GM03348 (cell line): ENCODE measurements around the gene TAAR1.
"Not testable (repeated sequence)": the region's sequence is repeated elsewhere in the genome, so short reads cannot be mapped to it uniquely, and the experiment has no call there.

Experiments
- DNase-seq: peaks from one replicate; pipeline ENCODE4 v3.0.0; 2012; ENCODE audit warnings: low spot score

TAAR1 gene

GRCh38 chr6:132661906-132662305 is 2.9 kb upstream of the TAAR1 start:
- DNase-seq, result no peak

- DNase-seq, result no peak
Observed at GRCh38 chr6:132651062-132651461, 7.9 kb downstream of the TAAR1 start.

- DNase-seq, result no peak
Observed at GRCh38 chr6:132650429-132650828, 8.6 kb downstream of the TAAR1 start.

GRCh38 chr6:132648828-132649227 is 10.2 kb downstream of the TAAR1 start:
- no peak for DNase-seq

- DNase-seq, result no peak
Observed at GRCh38 chr6:132648356-132648755, 10.6 kb downstream of the TAAR1 start.

GRCh38 chr6:132643547-132643946 is 15.4 kb downstream of the TAAR1 start:
- no peak for DNase-seq

- not testable (repeated sequence) for DNase-seq
Observed at GRCh38 chr6:132637135-132637534, 21.8 kb downstream of the TAAR1 start.

GRCh38 chr6:132635906-132636305 is 23.1 kb downstream of the TAAR1 start:
- not testable (repeated sequence) for DNase-seq

- DNase-seq, result not testable (repeated sequence)
Observed at GRCh38 chr6:132635288-132635687, 23.7 kb downstream of the TAAR1 start.

GRCh38 chr6:132634796-132635195 is 24.2 kb downstream of the TAAR1 start:
- DNase-seq, result no peak

- no peak for DNase-seq
Observed at GRCh38 chr6:132633362-132633761, 25.6 kb downstream of the TAAR1 start.

- DNase-seq, result no peak
Observed at GRCh38 chr6:132624175-132624574, 34.8 kb downstream of the TAAR1 start, which contains the start of gene TAAR2. Gene TAAR2, minus strand, starts transcription at chr6:132624275. Its CDS starts 0 bp downstream, at chr6:132624275.

GRCh38 chr6:132623106-132623845 is 35.7 kb downstream of the TAAR1 start:
- DNase-seq, result no peak

GRCh38 chr6:132616677-132617076 is 42.3 kb downstream of the TAAR1 start:
- DNase-seq, result no peak

- no peak for DNase-seq
Observed at GRCh38 chr6:132614554-132614953, 44.4 kb downstream of the TAAR1 start.

- DNase-seq, result no peak
Observed at GRCh38 chr6:132612449-132613108, 46.4 kb downstream of the TAAR1 start.

GRCh38 chr6:132611616-132612015 is 47.4 kb downstream of the TAAR1 start:
- DNase-seq, result no peak

GRCh38 chr6:132607544-132608233 is 51.3 kb downstream of the TAAR1 start:
- no peak for DNase-seq

GRCh38 chr6:132604635-132605152 is 54.3 kb downstream of the TAAR1 start:
- no peak for DNase-seq

GRCh38 chr6:132600900-132601299 is 58.1 kb downstream of the TAAR1 start:
- not testable (repeated sequence) for DNase-seq

- no peak for DNase-seq
Observed at GRCh38 chr6:132598473-132598872, 60.5 kb downstream of the TAAR1 start.

GRCh38 chr6:132596201-132596600 is 62.8 kb downstream of the TAAR1 start:
- no peak for DNase-seq
